Myocyte (in vitro differentiated cells): ENCODE measurements around the gene EWSR1. TPM values are rescaled to one million over a fixed set of nuclear protein-coding genes. Genes with fewer than 3 reads are reported as not detected.

Experiments used
- microRNA-seq: library from miRNA; unstranded; fragments of <30 nt; microRNA quantifications from one replicate; pipeline ENCODE4, GENCODE V29; 2016
- total RNA-seq: library from RNA; depleted of rRNA; stranded (reverse); fragments of >200 nt; gene quantifications from 2 replicates; pipeline ENCODE4 v1.2.3, GENCODE V29; 2014

The EWSR1 gene
- total RNA-seq, 1 donor from 2014 or later, result 232 TPM

Small RNAs within 50 kb of the gene (microRNA-seq; reads per million reads assigned to microRNA genes)
- gene MIR3653, result 2.1 reads per million, percentile 7 among the genes with 10 or more reads in this experiment

Other genes with a start within 250 kb of the EWSR1 start
- gene C22orf31, start 206.4 kb upstream of the EWSR1 start, total RNA-seq, result not detected in 2 replicates
- gene KREMEN1, start 195.2 kb upstream of the EWSR1 start, total RNA-seq, result 78.1 and 84.1 TPM in 2 replicates
- gene EMID1, start 62.4 kb upstream of the EWSR1 start, total RNA-seq, result 2.3 and 4.0 TPM in 2 replicates
- 47.7 and 48.4 TPM in 2 replicates for gene RHBDD3, start 287 bp upstream of the EWSR1 start, total RNA-seq
- gene GAS2L1, start 38.4 kb downstream of the EWSR1 start, total RNA-seq, result 20.4 and 34.9 TPM in 2 replicates
- gene RASL10A, start 47.4 kb downstream of the EWSR1 start, total RNA-seq, result 2.5 and 9.5 TPM in 2 replicates
- gene AP1B1, start 120.3 kb downstream of the EWSR1 start, total RNA-seq, result 39.9 and 43.3 TPM in 2 replicates
- gene RFPL1, start 170.3 kb downstream of the EWSR1 start, total RNA-seq, result not detected in 2 replicates
- gene NEFH, start 211.9 kb downstream of the EWSR1 start, total RNA-seq, result 1.8 and 2.0 TPM in 2 replicates